Dermis microvascular lymphatic vessel endothelial cell (primary cell): ENCODE measurements around the gene DNAJC7. TPM values are rescaled to one million over a fixed set of nuclear protein-coding genes. Genes with fewer than 3 reads are reported as not detected.
A peak's percentile ranks its signal among the peaks of the same experiment; 100 is the strongest.
"Not testable (repeated sequence)": the region's sequence is repeated elsewhere in the genome, so short reads cannot be mapped to it uniquely, and the experiment has no call there.

Experiments
- DNase-seq, 2 donors: peaks; one replicate each; pipeline versions ENCODE4 v3.0.0 to v3.0.0-alpha.2; 2010; ENCODE audit warnings: low read depth in 2 of 2
- total RNA-seq: library from RNA; depleted of rRNA; stranded (reverse); fragments of >200 nt; gene quantifications from 2 replicates; pipeline ENCODE4 v1.2.1, GENCODE V29; 2014

Gene DNAJC7
- total RNA-seq, 1 donor from 2014 or later = 59.8 TPM

- DNase-seq = no peak
Observed at GRCh38 chr17:42040818-42041217, 23.6 kb upstream of the DNAJC7 start.

- DNase-seq = peak in 1 of 2 donors; percentile 14
Observed at GRCh38 chr17:42039794-42040763, 22.8 kb upstream of the DNAJC7 start.

DNA sequence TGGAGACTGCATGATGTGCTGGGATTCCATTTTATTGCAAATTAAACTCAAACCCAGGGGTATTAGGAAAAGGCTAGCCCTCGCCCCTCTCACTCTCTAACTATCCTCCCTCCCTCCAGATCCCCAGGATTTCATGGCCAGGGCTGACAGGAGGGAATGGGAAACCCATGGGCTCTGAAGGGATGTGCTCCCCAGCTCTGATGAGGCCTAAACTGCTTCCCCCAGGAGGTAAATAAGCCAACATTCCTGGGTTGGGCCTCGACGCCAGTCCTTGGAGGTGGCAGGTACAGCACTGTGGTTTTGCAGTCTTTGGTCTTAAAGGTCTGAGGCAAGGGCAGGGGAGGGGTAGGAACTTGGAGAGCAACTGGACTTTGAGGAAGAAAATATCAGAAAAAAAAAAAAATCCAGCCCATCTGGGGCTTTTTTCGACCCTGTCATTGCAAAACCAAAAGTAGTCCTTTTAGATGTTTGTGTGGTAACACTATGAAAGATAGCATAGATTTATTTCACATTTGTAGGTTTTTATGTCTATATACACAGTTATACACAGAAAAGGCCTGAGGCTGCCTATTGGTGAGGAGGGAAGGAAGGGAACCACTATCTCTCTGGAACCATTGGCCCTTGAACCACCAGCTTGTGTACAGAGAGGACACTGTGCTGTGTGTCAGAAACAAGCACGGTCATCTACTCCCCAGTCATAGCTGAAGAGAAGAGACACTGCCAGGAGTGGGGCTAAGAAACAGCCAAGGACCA is 21.2 kb upstream of the DNAJC7 start:
- DNase-seq = no peak

DNA sequence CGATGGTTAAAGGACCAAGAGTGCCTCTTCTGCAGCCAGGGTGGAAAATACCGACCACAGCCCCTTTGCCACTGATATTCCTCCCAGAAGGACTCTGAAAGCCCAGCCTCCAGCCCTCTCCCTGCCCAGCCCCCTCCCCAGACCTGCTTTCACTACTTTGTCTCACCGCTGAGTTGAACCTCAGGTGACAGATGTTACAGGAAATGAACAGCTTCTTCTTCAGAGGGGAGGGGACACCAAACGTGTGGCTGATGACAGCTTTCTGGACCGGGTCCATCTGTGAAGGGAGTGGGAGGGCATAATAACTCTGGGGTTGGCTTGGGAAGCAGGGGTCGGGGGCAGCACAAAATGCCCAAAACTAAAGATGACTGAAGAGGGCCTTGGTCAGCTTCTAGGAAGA is 16.8 kb upstream of the DNAJC7 start:
- DNase-seq = no peak

GRCh38 chr17:42031584-42031983 is 14.3 kb upstream of the DNAJC7 start:
- no peak for DNase-seq

- no peak for DNase-seq
Observed at GRCh38 chr17:42028791-42029127, 11.5 kb upstream of the DNAJC7 start.

- DNase-seq = no peak
Observed at GRCh38 chr17:42027961-42028790, 10.9 kb upstream of the DNAJC7 start.

DNA sequence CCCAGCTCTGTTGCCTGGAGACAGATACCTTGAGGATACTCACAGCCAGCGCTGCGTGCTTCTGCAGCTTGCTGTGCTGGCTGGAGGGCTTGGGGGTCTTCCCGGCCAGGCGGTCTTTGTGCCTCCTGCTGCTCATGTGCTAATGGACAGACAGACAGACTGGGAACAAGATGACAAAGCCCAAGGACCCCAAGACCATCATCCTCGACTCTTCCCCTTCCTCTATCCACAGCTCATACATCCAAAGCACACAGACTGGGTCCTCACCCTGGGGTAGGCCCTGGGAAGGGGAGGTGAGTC is 10.3 kb upstream of the DNAJC7 start:
- no peak for DNase-seq

GRCh38 chr17:42026857-42027589 is 9.8 kb upstream of the DNAJC7 start:
- no peak for DNase-seq

GRCh38 chr17:42025936-42026335 is 8.7 kb upstream of the DNAJC7 start:
- no peak for DNase-seq

DNA sequence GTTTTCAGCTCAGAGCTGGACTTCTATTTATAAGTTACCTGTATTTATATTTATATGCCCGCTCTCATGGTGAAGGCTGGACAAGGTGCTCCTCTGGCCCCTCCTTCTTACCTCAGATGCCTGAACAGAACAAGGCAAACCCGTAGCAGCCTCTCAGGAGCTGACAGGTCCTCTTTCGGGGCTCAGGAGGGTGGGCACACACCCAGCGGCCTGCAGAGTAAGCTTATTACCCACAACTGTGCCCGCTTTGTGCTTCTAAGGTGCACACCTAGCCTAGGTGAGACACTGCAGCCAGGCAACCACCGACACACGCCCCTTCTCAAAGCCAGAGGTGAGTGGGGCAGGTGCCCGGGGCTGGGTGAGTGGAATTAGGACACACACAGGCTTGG is 7.9 kb upstream of the DNAJC7 start:
- DNase-seq = no peak

DNA sequence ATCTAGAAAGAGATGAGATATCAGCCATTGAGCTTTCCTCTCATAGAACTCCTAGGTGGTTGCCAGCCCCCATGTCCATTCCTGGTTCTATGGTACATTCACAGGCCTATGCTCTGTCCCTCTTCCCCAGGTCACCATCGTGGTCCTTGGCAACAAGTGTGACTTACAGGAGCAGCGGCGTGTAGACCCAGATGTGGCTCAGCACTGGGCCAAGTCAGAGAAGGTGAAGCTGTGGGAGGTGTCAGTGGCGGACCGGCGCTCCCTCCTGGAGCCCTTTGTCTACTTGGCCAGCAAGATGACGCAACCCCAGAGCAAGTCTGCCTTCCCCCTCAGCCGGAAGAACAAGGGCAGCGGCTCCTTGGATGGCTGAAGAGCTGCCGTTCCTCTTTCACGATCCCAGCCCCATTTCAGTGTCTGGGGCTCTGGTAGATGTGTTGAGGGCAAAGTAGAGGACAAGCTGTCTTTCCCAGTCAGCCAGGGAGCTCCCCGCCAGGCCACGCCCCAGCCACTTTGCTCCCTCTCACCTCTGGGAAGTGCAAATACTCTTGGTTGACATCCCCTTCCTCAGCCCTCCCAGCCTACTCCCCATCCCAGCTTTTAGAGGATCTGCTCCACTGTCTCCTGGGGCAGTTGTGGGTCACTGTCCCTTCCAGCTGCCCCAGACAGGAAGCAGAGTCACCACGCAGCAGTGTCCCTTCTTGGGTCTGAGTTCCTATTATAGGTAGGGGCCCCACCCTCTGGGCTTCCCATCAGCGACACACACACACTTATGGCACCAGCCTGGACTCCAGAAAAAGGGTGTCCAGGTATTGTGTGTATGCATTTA is 6.5 kb upstream of the DNAJC7 start:
- DNase-seq = no peak

- DNase-seq = not testable (repeated sequence)
Observed at GRCh38 chr17:42020845-42021244, 3.6 kb upstream of the DNAJC7 start.

- peak; percentile 65 to 94 for DNase-seq
Observed at GRCh38 chr17:42019509-42020404, 2.5 kb upstream of the DNAJC7 start, which contains the start of gene NKIRAS2. Gene NKIRAS2, plus strand, starts transcription at chr17:42020090. Its CDS starts 1,488 bp downstream, at chr17:42021578.

- DNase-seq = no peak
Observed at GRCh38 chr17:42018988-42019387, 1.7 kb upstream of the DNAJC7 start.

GRCh38 chr17:42018339-42018738 is 1.1 kb upstream of the DNAJC7 start:
- DNase-seq = no peak

DNA sequence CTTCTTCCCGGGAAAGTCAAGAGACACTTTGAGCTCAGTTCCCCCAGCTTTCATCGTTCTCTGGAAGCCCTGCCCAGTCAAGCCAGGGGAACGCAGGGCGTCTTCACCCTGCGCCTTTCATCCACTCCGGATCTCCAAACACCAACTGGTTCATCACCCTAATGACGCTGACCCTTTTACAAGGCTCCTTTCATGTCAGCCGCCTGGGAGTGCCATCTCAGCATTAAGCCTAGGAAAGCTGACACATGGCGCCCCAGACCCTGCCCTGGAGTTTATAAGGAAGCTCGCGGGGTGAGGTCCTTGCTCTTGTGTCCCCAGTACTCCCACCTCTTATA is 594 bp upstream of the DNAJC7 start:
- DNase-seq = no peak

- peak in 1 of 2 donors; percentile 17 for DNase-seq
Observed at GRCh38 chr17:42016411-42016831, 818 bp downstream of the DNAJC7 start.

DNA sequence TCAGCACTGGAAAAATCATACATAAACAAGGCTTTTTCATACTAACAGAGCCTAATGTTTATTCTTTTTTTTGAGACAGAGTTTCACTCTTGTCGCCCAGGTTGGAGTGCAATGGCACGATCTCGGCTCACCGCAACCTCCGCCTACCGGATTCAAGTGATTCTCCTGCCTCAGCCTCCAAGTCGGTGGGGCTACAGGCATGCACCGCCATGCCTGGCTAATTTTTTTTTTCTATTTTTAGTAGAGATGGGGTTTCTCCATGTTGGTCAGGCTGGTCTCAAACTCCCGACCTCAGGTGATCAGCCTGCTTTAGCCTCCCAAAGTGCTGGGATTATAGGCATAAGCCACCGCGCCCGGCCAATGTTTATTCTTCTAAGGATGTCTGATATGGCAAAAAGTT is 3.5 kb downstream of the DNAJC7 start:
- not testable (repeated sequence) for DNase-seq
